ENCODE results near the gene ACSF3.

ACSF3 gene

DNA sequence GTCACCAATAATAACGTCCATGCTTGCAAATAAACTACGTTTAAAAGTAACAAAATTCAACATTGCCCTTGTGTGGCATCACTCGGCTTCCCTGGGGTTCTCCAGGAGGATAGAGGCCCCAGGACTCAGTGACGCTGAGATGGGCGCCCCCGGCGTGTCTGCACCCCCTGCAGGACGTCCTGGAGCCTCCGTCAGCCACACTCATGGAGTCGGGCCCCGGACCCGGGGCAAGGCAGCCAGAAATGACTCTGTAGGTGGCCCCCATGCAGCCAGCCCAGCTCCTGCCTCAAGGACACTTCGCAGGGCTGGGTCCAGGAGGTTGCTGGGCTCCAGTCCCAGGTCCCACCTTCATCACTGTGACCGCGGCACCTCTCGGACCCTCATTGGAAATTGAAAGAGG, 16.6 kb upstream of the ACSF3 start:
- Histone ChIP-seq H2AFZ (ENCODE audit: insufficient read depth, low read length, poor library complexity) (no peak overlapping the region), H3K23ac (ENCODE audit: low read length) (no peak overlapping the region), H4K8ac (ENCODE audit: low read depth, low read length) (no peak overlapping the region), H3K9ac (ENCODE audit: low read length) (no peak overlapping the region), H3K4me1 (ENCODE audit: control insufficient read depth in 1 of 2, insufficient read depth in 2 of 2, low read length in 2 of 2) (peaks cover 0 to 4% of the 10 kb centered on the region in 2 experiments), H2BK120ac (ENCODE audit: insufficient read depth, low read length, poor library complexity) (no peak overlapping the region), H2AK5ac (ENCODE audit: low read length) (no peak overlapping the region), H2BK12ac (ENCODE audit: low read length) (no peak overlapping the region), H3K36me3 (ENCODE audit: control insufficient read depth in 1 of 2, insufficient read depth in 2 of 2, low read length in 2 of 2) (no peaks in the 10 kb centered on the region), H4K12ac (ENCODE audit: low read depth, low read length) (no peak overlapping the region), H3K27me3 (ENCODE audit: insufficient read depth, low read length) (no peaks in the 10 kb centered on the region), H3K79me2 (ENCODE audit: control insufficient read depth, insufficient read depth, low read length, poor library complexity) (no peaks in the 10 kb centered on the region), H3K27ac (ENCODE audit: low read depth, low read length) (no peak overlapping the region), H3K18ac (ENCODE audit: low read length) (no peak overlapping the region), H3K4me3 (ENCODE audit: low read depth, low read length) (no peak overlapping the region), H4K91ac (ENCODE audit: low read depth, low read length) (no peak overlapping the region), H3K79me1 (ENCODE audit: low read length) (no peaks in the 10 kb centered on the region), H3K14ac (ENCODE audit: low read length) (no peak overlapping the region), H3K4ac (ENCODE audit: low read depth, low read length) (no peak overlapping the region), H2BK5ac (ENCODE audit: low read depth, low read length, poor library complexity) (no peak overlapping the region), H3K4me2 (ENCODE audit: low read length) (no peak overlapping the region), H3K9me3 (ENCODE audit: insufficient read depth, low read depth, low read length) (peaks cover 51% of the 10 kb centered on the region)
- WGBS (ENCODE audit: extremely low coverage, insufficient coverage, insufficient read length), result no CpG with 5 or more reads among the region's 16 CpGs
- DNase-seq, result no peak

DNA sequence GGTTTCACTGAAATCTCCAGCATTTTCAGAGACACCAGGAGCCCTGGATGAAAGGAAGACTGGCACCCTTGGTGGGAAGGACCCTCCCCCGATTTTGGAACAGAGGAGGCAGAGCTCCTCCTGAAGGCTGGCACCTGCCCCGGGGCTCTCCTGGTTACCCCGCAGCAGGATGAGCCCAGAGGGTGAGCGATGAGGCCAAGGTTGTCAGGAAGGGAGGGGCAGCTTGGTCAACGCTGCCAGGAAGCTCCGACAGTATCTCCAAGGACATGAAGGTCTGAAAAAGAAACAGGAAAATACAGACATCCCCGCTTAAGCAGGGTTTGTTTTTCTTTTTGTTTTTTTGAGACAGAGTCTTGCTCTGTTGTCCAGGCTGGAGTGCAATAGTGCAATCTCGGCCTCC, 15.5 kb upstream of the ACSF3 start:
- H3K4me2 ChIP-seq (ENCODE audit: low read length), result no peak overlapping the region
- no peak for DNase-seq
- no peak overlapping the region for H3K9ac ChIP-seq (ENCODE audit: low read length)
- no peaks in the 10 kb centered on the region for H3K4me1 ChIP-seq (ENCODE audit: control insufficient read depth in 1 of 2, insufficient read depth in 2 of 2, low read length in 2 of 2)
- H2AFZ ChIP-seq (ENCODE audit: insufficient read depth, low read length, poor library complexity), result no peak overlapping the region
- no peak overlapping the region for H4K91ac ChIP-seq (ENCODE audit: low read depth, low read length)
- H3K79me2 ChIP-seq (ENCODE audit: control insufficient read depth, insufficient read depth, low read length, poor library complexity), result no peaks in the 10 kb centered on the region
- H2AK5ac ChIP-seq (ENCODE audit: low read length), result no peak overlapping the region
- no peak overlapping the region for H3K23ac ChIP-seq (ENCODE audit: low read length)
- no peaks in the 10 kb centered on the region for H3K27me3 ChIP-seq (ENCODE audit: insufficient read depth, low read length)
- H3K4me3 ChIP-seq (ENCODE audit: low read depth, low read length), result no peak overlapping the region
- H2BK120ac ChIP-seq (ENCODE audit: insufficient read depth, low read length, poor library complexity), result no peak overlapping the region
- no peak overlapping the region for H4K8ac ChIP-seq (ENCODE audit: low read depth, low read length)
- H2BK5ac ChIP-seq (ENCODE audit: low read depth, low read length, poor library complexity), result no peak overlapping the region
- no peak overlapping the region for H3K4ac ChIP-seq (ENCODE audit: low read depth, low read length)
- H3K36me3 ChIP-seq (ENCODE audit: control insufficient read depth in 1 of 2, insufficient read depth in 2 of 2, low read length in 2 of 2), result no peaks in the 10 kb centered on the region
- H3K27ac ChIP-seq (ENCODE audit: low read depth, low read length), result no peak overlapping the region
- no peak overlapping the region for H4K12ac ChIP-seq (ENCODE audit: low read depth, low read length)
- peaks cover 48% of the 10 kb centered on the region for H3K9me3 ChIP-seq (ENCODE audit: insufficient read depth, low read depth, low read length)
- no peak overlapping the region for H2BK12ac ChIP-seq (ENCODE audit: low read length)
- WGBS (ENCODE audit: extremely low coverage, insufficient coverage, insufficient read length), result no CpG with 5 or more reads among the region's 8 CpGs
- H3K18ac ChIP-seq (ENCODE audit: low read length), result no peak overlapping the region
- no peaks in the 10 kb centered on the region for H3K79me1 ChIP-seq (ENCODE audit: low read length)
- H3K14ac ChIP-seq (ENCODE audit: low read length), result no peak overlapping the region

DNA sequence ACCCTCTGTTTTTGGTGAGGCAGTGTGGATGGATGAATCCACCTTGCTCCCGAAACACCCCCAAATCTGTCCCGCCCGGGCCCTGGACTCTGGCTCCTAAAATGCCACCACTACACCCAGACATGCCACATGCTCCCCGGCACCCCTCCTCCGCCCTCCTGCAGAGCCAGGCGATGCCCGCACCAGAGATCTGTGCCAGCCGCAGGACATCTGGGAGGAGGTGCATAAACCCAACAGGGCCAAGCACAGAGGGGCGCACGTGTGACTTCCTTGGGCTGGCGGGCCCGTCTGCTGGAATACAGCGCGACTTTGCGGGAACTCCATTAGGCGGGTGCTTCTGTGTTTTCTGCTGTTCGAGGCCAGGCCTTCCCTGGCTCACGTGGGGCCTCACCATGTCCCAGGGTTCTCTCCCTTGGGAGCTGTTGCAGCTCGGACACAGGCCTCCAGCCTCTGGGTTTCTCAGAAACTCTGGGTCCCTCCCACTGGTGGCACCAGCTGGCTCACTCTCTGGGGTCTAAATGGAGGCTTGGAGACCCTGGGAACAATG, 14.1 kb upstream of the ACSF3 start:
- no peaks in the 10 kb centered on the region for H3K4me1 ChIP-seq (ENCODE audit: control insufficient read depth in 1 of 2, insufficient read depth in 2 of 2, low read length in 2 of 2)
- H3K79me2 ChIP-seq (ENCODE audit: control insufficient read depth, insufficient read depth, low read length, poor library complexity), result no peaks in the 10 kb centered on the region
- no CpG with 5 or more reads among the region's 19 CpGs for WGBS (ENCODE audit: extremely low coverage, insufficient coverage, insufficient read length)
- no peaks in the 10 kb centered on the region for H3K79me1 ChIP-seq (ENCODE audit: low read length)
- H2BK120ac ChIP-seq (ENCODE audit: insufficient read depth, low read length, poor library complexity), result no peak overlapping the region
- H3K4me3 ChIP-seq (ENCODE audit: low read depth, low read length), result no peak overlapping the region
- H3K9me3 ChIP-seq (ENCODE audit: insufficient read depth, low read depth, low read length), result peaks cover 35% of the 10 kb centered on the region
- no peak overlapping the region for H4K12ac ChIP-seq (ENCODE audit: low read depth, low read length)
- H3K4ac ChIP-seq (ENCODE audit: low read depth, low read length), result no peak overlapping the region
- H2AFZ ChIP-seq (ENCODE audit: insufficient read depth, low read length, poor library complexity), result no peak overlapping the region
- no peak overlapping the region for H3K4me2 ChIP-seq (ENCODE audit: low read length)
- no peaks in the 10 kb centered on the region for H3K36me3 ChIP-seq (ENCODE audit: control insufficient read depth in 1 of 2, insufficient read depth in 2 of 2, low read length in 2 of 2)
- no peak overlapping the region for H3K18ac ChIP-seq (ENCODE audit: low read length)
- DNase-seq, result no peak
- H3K9ac ChIP-seq (ENCODE audit: low read length), result no peak overlapping the region
- no peak overlapping the region for H2BK5ac ChIP-seq (ENCODE audit: low read depth, low read length, poor library complexity)
- no peak overlapping the region for H4K91ac ChIP-seq (ENCODE audit: low read depth, low read length)
- no peak overlapping the region for H3K14ac ChIP-seq (ENCODE audit: low read length)
- H2BK12ac ChIP-seq (ENCODE audit: low read length), result no peak overlapping the region
- no peak overlapping the region for H2AK5ac ChIP-seq (ENCODE audit: low read length)
- no peak overlapping the region for H3K27ac ChIP-seq (ENCODE audit: low read depth, low read length)
- H3K23ac ChIP-seq (ENCODE audit: low read length), result no peak overlapping the region
- no peaks in the 10 kb centered on the region for H3K27me3 ChIP-seq (ENCODE audit: insufficient read depth, low read length)
- no peak overlapping the region for H4K8ac ChIP-seq (ENCODE audit: low read depth, low read length)

DNA sequence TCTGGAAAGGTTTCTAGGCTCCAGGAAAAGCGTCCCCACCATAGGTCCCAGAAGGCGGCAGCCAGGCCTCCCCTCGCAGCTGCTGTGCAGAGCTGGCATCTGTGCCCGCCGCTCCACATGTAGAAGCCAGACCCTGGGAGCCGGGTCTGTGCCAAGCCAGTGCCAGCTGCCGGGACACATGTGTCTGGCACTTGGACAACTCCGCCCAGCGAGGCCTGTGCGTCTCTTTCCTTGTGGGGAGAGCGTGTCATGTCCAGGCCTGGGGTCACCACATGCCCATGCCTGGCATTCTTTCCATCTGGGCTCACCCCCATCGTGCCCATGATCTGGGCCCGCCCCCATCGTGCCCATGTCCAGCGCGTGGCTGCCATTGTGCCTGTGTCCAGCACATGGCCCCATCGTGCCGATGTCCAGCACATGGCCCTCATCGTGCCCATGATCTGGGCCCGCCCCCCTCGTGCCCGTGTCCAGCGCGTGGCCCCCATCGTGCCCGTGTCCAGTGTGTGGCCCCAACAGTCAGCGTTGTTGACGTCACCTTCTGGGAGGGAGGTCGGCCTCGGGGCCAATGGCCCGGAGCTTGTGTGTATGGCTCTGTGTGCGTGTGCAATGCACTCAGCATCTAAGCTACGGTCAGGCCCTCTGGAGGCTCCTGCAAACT, 13.3 kb upstream of the ACSF3 start:
- no peak overlapping the region for H3K4ac ChIP-seq (ENCODE audit: low read depth, low read length)
- no peak overlapping the region for H4K91ac ChIP-seq (ENCODE audit: low read depth, low read length)
- H3K18ac ChIP-seq (ENCODE audit: low read length), result no peak overlapping the region
- H3K79me1 ChIP-seq (ENCODE audit: low read length), result no peaks in the 10 kb centered on the region
- peaks cover 29% of the 10 kb centered on the region for H3K9me3 ChIP-seq (ENCODE audit: insufficient read depth, low read depth, low read length)
- no peak overlapping the region for H2AFZ ChIP-seq (ENCODE audit: insufficient read depth, low read length, poor library complexity)
- no peak overlapping the region for H3K23ac ChIP-seq (ENCODE audit: low read length)
- H2AK5ac ChIP-seq (ENCODE audit: low read length), result no peak overlapping the region
- no peak overlapping the region for H4K12ac ChIP-seq (ENCODE audit: low read depth, low read length)
- H3K14ac ChIP-seq (ENCODE audit: low read length), result no peak overlapping the region
- H3K4me1 ChIP-seq (ENCODE audit: control insufficient read depth in 1 of 2, insufficient read depth in 2 of 2, low read length in 2 of 2), result no peaks in the 10 kb centered on the region
- no peak overlapping the region for H2BK120ac ChIP-seq (ENCODE audit: insufficient read depth, low read length, poor library complexity)
- H3K27me3 ChIP-seq (ENCODE audit: insufficient read depth, low read length), result no peaks in the 10 kb centered on the region
- H4K8ac ChIP-seq (ENCODE audit: low read depth, low read length), result no peak overlapping the region
- H3K79me2 ChIP-seq (ENCODE audit: control insufficient read depth, insufficient read depth, low read length, poor library complexity), result no peaks in the 10 kb centered on the region
- H3K27ac ChIP-seq (ENCODE audit: low read depth, low read length), result no peak overlapping the region
- H3K9ac ChIP-seq (ENCODE audit: low read length), result no peak overlapping the region
- WGBS (ENCODE audit: extremely low coverage, insufficient coverage, insufficient read length), result no CpG with 5 or more reads among the region's 33 CpGs
- no peak for DNase-seq
- H2BK5ac ChIP-seq (ENCODE audit: low read depth, low read length, poor library complexity), result no peak overlapping the region
- no peak overlapping the region for H3K4me2 ChIP-seq (ENCODE audit: low read length)
- H2BK12ac ChIP-seq (ENCODE audit: low read length), result no peak overlapping the region
- H3K36me3 ChIP-seq (ENCODE audit: control insufficient read depth in 1 of 2, insufficient read depth in 2 of 2, low read length in 2 of 2), result no peaks in the 10 kb centered on the region
- no peak overlapping the region for H3K4me3 ChIP-seq (ENCODE audit: low read depth, low read length)
